CD4-positive, alpha-beta T cell treated with Interleukin-4 for 4 hours (primary cell): ENCODE measurements around the gene ADARB2.

Experiments used
- DNase-seq: peaks from one replicate; pipeline ENCODE4 v3.0.0-alpha.2; 2020

ADARB2 gene

DNA sequence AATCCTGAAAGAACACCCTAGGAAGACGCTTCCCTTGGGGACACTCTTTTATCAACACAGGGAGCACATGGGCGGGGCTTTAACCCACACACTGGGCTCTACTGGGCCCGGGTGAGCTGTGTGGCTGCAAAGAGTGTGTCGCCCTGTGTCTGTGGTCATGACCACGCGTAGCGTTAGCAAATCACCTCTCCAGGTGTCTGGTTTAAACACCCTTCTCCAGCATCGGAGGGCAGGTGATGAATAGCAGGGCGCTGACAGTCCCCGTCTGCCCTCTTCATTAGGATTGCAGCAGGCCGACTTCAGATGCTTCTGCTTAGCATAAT, 127.7 kb downstream of the ADARB2 start:
- DNase-seq: no peak

DNA sequence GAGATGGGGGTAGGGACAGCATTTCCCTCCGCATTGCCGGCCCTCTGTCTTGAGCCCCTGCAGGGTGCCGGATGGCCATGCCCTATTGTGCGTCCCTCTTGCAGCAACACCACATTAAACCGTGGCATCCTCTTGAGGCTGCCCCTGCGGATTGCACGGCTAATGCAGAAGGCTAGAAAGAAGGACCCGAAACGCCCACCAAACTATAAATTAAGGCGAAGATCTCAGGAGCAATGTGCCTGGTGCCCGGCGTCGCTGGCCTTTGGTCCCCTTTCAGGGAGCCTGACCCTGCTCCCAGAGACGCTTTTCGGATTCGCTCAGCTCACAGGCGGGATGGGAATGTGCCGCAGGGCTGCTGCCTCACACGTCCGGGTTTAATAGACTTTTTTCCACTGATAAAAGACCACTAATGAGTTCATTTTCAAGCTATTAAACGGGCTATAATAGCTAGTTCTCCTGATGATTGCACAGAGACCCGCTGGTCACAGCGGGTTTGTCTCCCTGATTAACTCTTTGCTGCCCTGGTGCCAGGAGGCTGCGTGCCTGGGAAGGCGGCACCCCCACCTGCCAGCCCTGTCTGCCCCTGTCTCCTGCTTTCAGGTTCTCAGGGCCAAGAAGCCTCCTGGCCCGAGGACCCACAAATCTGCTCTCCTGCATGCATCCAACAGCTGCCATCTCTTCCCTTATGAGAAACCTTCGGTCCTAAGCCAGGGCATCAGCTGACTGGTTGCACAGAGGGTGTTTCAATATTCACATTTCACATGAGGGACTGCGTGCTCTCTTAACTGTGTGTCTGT, 128.3 kb downstream of the ADARB2 start:
- no peak for DNase-seq

DNA sequence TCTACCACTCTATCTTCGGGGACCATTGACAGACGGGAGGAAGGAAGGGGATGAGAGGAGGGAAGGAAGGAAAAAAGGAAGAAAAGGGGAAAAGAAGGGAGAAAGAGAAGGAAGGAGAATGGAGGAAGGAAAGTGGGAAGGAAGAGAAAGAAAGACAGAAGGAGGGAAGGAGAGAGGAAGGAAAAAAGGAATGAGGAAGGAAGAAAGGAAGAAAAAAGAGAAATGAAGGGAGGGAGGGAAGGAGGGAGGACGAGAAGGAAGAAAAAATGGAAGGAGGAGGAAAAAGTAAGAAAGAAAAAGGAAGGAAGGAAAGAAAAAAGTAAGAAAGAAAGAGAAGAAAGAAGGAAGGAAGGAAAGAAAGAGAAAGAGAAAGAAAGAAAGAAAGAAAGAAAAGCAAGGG, 128.9 kb downstream of the ADARB2 start:
- no peak for DNase-seq

DNA sequence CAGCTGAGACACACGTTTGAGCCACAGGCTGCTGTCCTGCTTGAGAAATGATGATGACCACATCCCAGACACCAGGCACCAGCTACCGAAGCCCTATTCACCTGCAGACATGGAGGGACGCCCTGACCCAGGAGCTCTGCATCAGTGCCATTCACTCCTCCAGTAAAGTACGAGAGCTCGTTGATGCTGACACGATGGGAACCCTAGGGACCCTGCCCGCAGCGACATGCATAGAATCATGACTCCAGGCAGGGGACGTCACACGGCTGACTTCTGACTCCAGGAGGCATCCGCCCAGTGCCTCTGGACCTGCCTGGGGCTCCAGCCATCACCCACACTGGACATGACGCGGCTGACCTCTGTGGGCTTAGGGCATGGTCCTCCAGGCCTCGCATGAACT, 129.9 kb downstream of the ADARB2 start:
- no peak for DNase-seq

- DNase-seq: no peak
Observed at GRCh38 chr10:1605999-1606940, 131.1 kb downstream of the ADARB2 start.

DNA sequence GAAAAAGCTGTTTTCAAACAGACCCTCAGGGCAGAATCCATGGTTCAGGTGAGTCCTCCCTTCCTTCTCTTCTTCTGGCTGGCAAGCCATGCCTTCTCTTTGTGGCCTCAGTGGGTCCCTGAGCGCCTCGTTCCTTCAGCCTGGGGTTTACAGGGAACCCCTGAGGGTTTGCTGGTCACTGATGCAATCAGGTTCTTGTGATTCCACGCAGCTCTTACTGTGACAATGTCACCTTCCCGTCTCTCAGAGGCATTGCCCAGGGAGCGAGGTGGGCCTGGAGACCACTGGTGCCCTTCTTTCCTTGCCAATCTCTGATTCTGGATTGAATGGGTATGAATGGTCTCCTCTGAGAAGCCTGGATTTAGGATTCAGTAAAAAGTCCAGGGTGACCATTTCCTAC, 132.2 kb downstream of the ADARB2 start:
- no peak for DNase-seq

- DNase-seq: no peak
Observed at GRCh38 chr10:1604246-1604645, 133.1 kb downstream of the ADARB2 start.

DNA sequence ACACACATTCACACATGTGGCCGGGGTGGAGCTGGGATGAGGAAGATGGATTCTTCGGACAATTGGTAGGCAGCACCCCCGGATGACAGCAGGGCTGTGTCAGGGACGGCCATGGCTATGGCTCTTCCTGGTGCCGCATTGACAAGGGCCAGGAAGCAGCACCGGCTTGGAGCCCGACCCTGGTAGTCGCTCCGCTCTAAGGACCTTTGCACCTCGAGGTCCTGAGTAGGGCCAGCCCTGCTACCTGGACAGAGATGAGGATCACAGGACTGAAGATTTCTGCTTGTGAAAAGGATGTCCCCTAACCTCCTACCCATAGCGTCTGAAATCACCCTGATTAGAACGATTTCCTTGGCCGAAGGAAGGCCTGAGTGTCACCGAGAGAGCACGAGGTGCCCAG, 134.1 kb downstream of the ADARB2 start:
- DNase-seq: no peak

DNA sequence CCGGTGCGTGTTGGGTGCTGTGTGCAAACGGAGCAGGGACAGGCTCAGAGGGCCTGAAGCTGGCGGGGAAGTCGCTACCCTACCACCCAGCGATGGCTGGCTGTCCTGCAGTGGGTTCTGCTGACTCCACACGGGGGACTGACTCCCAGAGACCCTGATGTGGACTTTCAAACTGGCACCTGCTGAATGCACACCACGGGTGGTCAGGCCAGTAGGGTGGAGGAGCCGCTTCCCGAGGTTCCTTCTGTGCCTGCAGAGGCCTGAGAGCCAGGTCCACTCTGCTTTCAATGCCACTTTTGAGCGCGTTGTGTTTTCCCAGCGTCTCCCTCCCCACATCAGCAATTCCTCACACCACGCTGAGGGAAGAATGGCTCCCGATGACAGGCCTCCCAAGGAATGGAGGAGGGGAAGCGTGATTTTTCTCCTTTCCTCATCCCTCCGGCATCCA, 135.3 kb downstream of the ADARB2 start:
- no peak for DNase-seq

DNA sequence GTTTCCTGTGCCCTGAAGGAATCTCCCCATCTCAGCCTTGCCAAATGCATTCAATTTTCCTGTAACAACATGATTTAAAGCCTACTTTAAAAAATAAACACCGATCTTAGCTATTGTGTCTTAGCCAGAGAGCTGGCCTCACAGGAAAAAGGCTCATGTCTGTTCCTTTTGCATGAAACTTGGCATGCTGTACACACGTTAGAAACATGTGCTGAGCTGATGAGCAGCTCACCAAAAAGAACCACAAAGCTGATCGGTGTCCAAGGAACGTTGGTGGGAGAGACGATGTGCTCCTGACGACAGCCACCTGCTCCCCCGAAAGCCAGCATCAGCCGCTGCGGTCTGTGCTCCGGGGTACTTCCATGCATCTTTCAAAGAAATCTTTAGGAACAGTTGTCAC, 135.9 kb downstream of the ADARB2 start:
- no peak for DNase-seq

GRCh38 chr10:1600861-1601260, 136.5 kb downstream of the ADARB2 start:
- DNase-seq: no peak

DNA sequence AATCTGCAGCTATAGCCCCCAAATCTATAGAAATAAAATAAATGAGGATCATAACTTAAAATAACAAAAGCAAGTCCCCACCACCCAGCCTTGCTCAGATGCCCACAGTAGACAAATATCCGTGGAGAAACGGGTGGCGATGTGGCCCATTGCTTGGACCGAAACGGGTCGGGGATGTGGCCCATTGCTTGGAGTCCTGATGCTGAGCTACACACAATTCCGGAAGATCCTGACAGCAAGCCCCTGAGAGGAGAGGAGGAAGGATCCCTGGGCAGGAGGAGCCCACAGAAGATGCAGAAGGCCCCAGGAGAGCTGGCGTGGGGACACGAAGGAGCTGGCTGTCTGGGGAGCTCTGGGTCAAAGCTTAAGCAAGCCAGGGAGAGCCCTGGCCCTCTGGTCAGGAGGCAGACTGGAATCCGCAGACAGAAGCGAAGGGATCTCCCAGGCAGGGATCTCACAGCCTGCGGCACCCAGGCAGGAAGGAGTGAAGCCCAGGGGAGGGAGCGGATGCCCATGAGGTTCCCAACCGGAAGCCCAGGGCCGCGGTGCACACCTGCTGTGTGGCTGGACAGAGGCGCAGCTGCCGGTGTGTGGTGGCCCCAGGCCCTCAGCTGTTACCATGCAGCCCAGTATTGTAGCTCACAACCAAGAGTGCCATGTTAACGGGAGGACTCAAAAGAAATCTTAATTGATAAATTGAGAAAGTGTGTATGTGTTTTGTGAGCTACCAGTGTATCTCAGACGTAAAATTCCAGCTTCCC, 138.8 kb downstream of the ADARB2 start:
- DNase-seq: no peak

- no peak for DNase-seq
Observed at GRCh38 chr10:1597370-1598146, 139.8 kb downstream of the ADARB2 start.

- DNase-seq: no peak
Observed at GRCh38 chr10:1596482-1597099, 140.7 kb downstream of the ADARB2 start.

DNA sequence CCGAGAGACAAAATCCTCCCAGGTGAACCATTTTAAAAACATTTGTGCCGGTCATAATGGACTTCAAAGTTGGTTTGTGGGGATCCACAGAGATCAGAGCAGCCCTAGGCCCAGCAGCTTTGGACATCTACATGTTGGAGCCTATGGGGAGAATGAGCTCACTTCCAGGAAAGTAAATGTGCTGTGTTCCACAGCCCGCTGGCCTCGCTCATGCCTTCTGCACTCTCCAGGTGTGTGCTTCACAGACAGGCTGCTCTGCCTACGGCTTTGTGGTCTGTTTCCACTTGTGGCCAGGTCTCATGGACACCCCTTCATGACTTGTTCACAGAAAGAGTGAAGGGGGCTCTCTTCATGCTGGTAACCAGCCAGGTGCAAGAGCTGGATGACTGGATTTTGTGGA, 141.6 kb downstream of the ADARB2 start:
- DNase-seq: no peak

DNA sequence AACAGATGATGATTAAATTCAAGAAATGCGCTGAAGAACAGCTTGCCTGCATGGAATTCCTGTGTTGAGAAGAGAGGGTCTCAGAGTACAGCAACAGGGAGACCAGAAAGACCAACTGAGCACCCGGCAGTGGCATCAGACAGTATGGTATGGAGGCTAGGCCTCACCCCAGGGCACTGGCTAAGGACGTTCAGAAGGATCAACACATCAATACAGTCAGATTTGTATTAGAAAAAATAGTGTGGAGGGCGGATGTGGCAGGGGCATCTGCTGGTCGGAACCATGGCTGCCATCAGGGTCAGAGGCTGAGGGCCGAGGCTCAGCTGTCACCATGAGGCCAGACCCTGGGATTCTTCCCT, 142.1 kb downstream of the ADARB2 start:
- no peak for DNase-seq

DNA sequence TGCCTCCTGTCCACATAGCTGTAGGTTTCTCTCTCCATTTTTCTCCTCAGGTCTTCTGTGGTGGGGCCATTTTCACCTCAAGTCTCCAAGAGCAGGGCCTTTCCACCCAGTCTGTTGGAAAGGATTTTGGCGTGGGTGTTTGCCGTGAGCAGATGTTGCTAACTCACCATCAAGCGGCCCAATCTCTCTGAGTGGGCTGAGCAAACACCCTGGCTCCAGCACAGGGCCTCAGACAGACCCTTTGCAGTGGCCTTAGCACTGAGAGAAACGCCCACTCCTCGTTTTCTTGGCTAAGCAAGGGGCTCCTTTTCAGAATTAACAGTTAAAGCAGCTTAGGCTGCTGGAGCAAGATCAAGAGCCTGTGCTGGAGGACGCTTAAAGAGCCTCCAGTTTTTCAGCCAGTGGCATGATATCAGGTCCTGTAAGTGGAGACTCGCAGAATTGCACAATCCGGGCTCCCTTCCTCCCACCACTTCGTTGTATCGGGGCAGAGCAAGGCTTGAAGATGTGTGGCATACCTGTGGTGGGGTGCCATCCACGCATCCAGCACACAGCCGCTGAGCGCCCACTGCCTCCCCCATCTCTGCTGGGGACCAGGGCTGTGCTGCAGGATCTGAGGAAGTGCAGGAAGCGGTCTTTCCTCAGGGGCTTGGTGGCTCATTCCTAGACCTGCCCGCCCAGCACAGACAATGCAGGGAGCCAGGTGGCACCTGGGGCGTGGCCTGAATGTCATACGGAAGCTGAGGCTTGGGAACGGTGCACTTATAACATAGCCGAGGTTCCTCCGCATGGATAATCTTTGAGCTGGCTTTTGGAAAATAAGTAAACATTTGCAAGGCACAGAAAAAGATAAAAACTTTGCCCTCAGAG, 142.7 kb downstream of the ADARB2 start:
- no peak for DNase-seq

GRCh38 chr10:1591742-1592141, 145.6 kb downstream of the ADARB2 start:
- DNase-seq: no peak

- no peak for DNase-seq
Observed at GRCh38 chr10:1591045-1591444, 146.3 kb downstream of the ADARB2 start.

DNA sequence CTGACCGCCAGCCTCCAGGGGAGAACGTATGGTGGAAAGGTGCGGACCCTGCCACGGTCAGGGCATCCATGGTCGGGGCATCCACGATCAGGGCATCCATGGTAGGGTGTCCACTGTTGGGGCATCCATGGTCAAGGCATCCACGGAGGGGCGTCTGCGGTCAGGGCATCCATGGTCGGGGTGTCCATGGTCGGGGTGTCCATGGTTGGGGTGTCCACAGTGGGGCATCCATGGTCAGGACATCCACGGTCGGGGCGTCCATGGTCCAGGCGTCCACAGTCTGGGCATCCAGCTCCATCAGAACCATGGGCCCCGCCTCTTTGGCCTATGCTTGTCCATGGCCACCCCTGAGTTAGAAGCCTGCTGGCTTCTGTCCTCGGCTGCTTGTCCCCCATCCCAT, 148.1 kb downstream of the ADARB2 start:
- DNase-seq: no peak

- DNase-seq: no peak
Observed at GRCh38 chr10:1582739-1583138, 154.6 kb downstream of the ADARB2 start.
